Kidney (tissue), 14 donors: ENCODE data around the gene SNX10. TPM values are rescaled to one million over a fixed set of nuclear protein-coding genes. Genes with fewer than 3 reads are reported as not detected.

Experiments used
- DNase-seq, 5 donors: peaks; one replicate each; pipeline ENCODE4 v3.0.0-alpha.2; 2013 to 2020
- FAIRE-seq: peaks from 2 replicates; lab custom pipeline; 2012; peaks lifted over from hg19 to GRCh38; lab: Jason Lieb, UNC
- H3K27ac ChIP-seq, 2 donors: one replicate each; pipeline ENCODE4 v1.7.0; 2013; ENCODE audit warnings: low read depth in 2 of 2, low read length in 2 of 2, inconsistent platforms in 1 of 2
- H3K27me3 ChIP-seq: one replicate; pipeline ENCODE4 v1.7.1; 2013; ENCODE audit warnings: low read length, inconsistent platforms; ENCODE audit not compliant: control insufficient read depth, insufficient read depth
- H3K36me3 ChIP-seq, 3 donors: one replicate each; pipeline versions ENCODE4 v1.7.0 to v1.7.1; 2013; ENCODE audit warnings: low read length in 3 of 3, control low read depth in 1 of 3, inconsistent platforms in 1 of 3; ENCODE audit not compliant: insufficient read depth in 3 of 3, control insufficient read depth in 2 of 3
- H3K4me1 ChIP-seq, 3 donors: one replicate each; pipeline versions ENCODE4 v1.7.0 to v1.7.1; 2013; ENCODE audit warnings: low read length in 3 of 3, inconsistent platforms in 1 of 3, low read depth in 1 of 3; ENCODE audit not compliant: control insufficient read depth in 2 of 3, insufficient read depth in 2 of 3
- H3K4me3 ChIP-seq, 3 donors: one replicate each; pipeline versions ENCODE4 v1.7.0 to v1.8.1; 2013; ENCODE audit warnings: low read length in 3 of 3, control low read depth in 1 of 3, inconsistent platforms in 1 of 3
- H3K9ac ChIP-seq, 3 donors: one replicate each; pipeline versions ENCODE4 v1.7.0 to v1.7.1; 2013; ENCODE audit warnings: low read length in 3 of 3, control low read depth in 1 of 3, inconsistent platforms in 1 of 3
- H3K9me3 ChIP-seq, 3 donors: one replicate each; pipeline versions ENCODE4 v1.7.0 to v1.7.1; 2013; ENCODE audit warnings: low read length in 3 of 3, control low read depth in 1 of 3, inconsistent platforms in 1 of 3; ENCODE audit not compliant: control insufficient read depth in 2 of 3, insufficient read depth in 1 of 3
- intact Hi-C: fragments of 100-400 bp; cut with DNase I; formaldehyde crosslinking; loops from one replicate; pipeline ENCODE4 v1.11.1; 2022
- polyA plus RNA-seq: library from polyadenylated mRNA; stranded (reverse); fragments of 350-450 nt; fragmentation: Illumina TruSeq; extraction: RNeasy Lipid Tissue Mini Kit (QIAGEN cat#74804); gene quantifications from one replicate; pipeline ENCODE4 v1.2.3, GENCODE V29; 2014; ENCODE audit warnings: low read depth, low replicate concordance; ENCODE audit not compliant: insufficient read depth
- total RNA-seq: library from RNA; stranded (reverse); fragmentation: NEBNext Ultra II Directional; extraction: Animal tissue kit (Norgen Biotek cat#: 25700); gene quantifications from one replicate; pipeline ENCODE4 v1.2.1, GENCODE V29; 2021
- TF ChIP-seq, protein P1 (sequence below): IDR thresholded peaks from 3 replicates; pipeline ENCODE4 v1.5.1; 2012; ENCODE audit warnings: mild to moderate bottlenecking, moderate library complexity, borderline replicate concordance; ENCODE audit not compliant: insufficient read depth; ENCODE audit errors: extremely low read depth
- donor health status: control.
- donor health status: control.
- donor health status: control.
- donor health status: control.
- donor health status: control.
- donor health status: DM: yes; HTN: yes; CAD: no.
- donor health status: Normal renal cell carcinoma (clear cell type).

SNX10 gene
- total and polyA plus RNA-seq, 2 donors from 2014 or later: 30.1 to 72.0 TPM

DNA sequence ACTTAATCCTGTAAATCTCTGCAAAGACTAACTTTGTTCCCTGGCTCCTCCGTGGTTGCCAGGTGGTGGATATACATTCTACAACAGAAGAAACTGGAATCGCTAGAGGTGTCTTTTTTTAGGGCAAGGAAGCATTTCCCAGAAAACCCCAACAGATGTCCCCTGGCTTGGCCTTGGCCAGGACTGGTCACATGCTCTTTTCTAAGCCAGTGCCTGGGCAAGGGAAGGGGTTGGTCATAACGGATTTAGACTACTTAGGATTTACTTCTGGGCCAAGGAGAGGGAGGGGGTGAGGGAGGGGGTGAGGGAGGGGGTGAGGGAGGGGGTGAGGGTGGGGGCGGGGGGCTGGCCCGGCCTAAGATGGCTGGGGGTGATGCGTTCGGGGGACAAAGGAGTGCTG lies 105.7 kb downstream of the SNX10 start:
- Histone ChIP-seq H3K36me3 (no peaks in the 10 kb centered on the region), H3K9ac (no peak overlapping the region), H3K4me3 (no peak overlapping the region), H3K4me1 (peaks cover 0 to 7% (median 4%) of the 10 kb centered on the region in 3 donors), H3K27me3 (no peaks in the 10 kb centered on the region), H3K9me3 (no peaks in the 10 kb centered on the region), H3K27ac (peak overlapping the region; percentile 77 to 92)
- FAIRE-seq (no peak), DNase-seq (peak in 3 of 5 donors; percentile 25 to 66 (median 58))
- TF ChIP-seq, protein P1, sequence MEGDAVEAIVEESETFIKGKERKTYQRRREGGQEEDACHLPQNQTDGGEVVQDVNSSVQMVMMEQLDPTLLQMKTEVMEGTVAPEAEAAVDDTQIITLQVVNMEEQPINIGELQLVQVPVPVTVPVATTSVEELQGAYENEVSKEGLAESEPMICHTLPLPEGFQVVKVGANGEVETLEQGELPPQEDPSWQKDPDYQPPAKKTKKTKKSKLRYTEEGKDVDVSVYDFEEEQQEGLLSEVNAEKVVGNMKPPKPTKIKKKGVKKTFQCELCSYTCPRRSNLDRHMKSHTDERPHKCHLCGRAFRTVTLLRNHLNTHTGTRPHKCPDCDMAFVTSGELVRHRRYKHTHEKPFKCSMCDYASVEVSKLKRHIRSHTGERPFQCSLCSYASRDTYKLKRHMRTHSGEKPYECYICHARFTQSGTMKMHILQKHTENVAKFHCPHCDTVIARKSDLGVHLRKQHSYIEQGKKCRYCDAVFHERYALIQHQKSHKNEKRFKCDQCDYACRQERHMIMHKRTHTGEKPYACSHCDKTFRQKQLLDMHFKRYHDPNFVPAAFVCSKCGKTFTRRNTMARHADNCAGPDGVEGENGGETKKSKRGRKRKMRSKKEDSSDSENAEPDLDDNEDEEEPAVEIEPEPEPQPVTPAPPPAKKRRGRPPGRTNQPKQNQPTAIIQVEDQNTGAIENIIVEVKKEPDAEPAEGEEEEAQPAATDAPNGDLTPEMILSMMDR: no peak
- intact Hi-C loops: no loop called here

DNA sequence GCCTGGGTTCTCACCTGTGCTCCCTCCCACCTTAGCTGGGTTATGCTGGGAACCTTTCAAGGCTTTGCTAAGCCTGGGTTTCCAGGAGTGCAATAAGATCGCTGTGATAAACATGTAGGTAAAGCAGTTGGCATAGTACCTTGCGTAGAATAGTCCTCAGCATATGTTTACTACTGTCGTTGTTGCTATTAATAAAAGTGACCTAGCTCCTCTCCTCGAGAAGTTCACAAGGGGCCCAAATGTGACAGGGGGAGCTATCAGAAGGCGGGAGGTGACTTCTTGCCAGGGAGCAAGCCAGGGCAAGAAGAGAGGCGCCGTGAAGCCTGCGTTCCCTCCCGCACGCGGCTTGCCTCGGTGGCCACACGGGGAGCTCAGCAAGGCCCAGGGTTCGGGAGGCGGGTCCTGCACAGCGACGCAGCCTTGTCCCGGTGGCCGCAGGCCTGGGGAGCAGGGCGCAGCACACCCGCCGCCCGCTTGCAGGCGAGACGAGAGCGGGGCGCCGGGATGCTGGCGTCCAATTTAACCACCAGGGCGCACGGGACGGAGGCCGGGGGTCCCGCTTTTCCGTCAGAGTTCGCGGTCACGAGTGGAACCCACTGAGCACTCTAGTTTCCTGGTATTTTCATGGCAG lies 106.2 kb downstream of the SNX10 start:
- FAIRE-seq (no peak), DNase-seq (peak in 3 of 5 donors; percentile 73 to 83 (median 78))
- Histone ChIP-seq H3K27ac (peak overlapping the region; percentile 77 to 92), H3K27me3 (no peaks in the 10 kb centered on the region), H3K4me1 (peaks cover 0 to 7% (median 4%) of the 10 kb centered on the region in 3 donors), H3K9me3 (no peaks in the 10 kb centered on the region), H3K36me3 (no peaks in the 10 kb centered on the region), H3K4me3 (peak overlapping the region; percentile 47 to 65 (median 53)), H3K9ac (peak overlapping the region; percentile 16 to 37 (median 31))
- TF ChIP-seq, protein P1: no peak
- intact Hi-C loops: no loop called here

DNA sequence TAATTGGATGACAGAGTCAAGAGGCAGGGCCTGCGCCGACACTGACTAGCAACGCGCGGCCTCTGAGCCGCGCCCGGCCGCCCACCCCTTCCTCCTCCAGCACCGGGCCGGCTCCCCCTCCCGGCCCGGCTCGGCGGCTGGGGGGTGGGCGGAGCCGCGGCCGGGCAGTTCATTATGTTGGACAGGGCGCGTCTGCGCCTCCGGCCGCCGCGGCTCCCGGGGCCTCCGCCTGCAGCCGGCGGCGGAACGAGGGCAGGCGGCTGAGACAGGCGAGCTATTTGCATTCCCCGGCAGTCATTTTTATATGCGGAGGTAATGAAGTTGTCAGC lies 106.7 kb downstream of the SNX10 start:
- Histone ChIP-seq H3K27me3 (no peaks in the 10 kb centered on the region), H3K9me3 (no peaks in the 10 kb centered on the region), H3K27ac (peak overlapping the region; percentile 77 to 92), H3K4me1 (peaks cover 0 to 7% (median 4%) of the 10 kb centered on the region in 3 donors), H3K36me3 (no peaks in the 10 kb centered on the region), H3K4me3 (peak overlapping the region; percentile 63 to 66 (median 65)), H3K9ac (peak overlapping the region; percentile 9 to 43 (median 37))
- intact Hi-C loops: no loop called here
- DNase-seq: peak; percentile 86 to 95 (median 92)
- TF ChIP-seq, protein P1: no peak
- no peak for FAIRE-seq
